Measurements from ENCODE around the gene GPR101. TPM values are rescaled to one million over a fixed set of nuclear protein-coding genes. Genes with fewer than 3 reads are reported as not detected.

GPR101 gene
- total and polyA plus RNA-seq, 2 of the 4 experiments (the other 2 are of a cell fraction), result not detected

- H3K4ac ChIP-seq (ENCODE audit: low read depth, low read length), result no peak overlapping the region
- H3K14ac ChIP-seq (replicated peaks; ENCODE audit: low read depth, low read length), result no peak overlapping the region
- no peak overlapping the region for H3K4me2 ChIP-seq (ENCODE audit: low read depth, low read length)
- H2BK20ac ChIP-seq (ENCODE audit: low read depth, low read length), result no peak overlapping the region
- no peaks in the 10 kb centered on the region for H3K9me1 ChIP-seq (ENCODE audit: insufficient read depth, low read length)
- dilution Hi-C loops (cut with HindIII; ENCODE audit: low sequenced_read_pairs, unreplicated experiment), result no loop called here
- no peak overlapping the region for H4K8ac ChIP-seq (ENCODE audit: low read depth in 2 of 2, low read length in 2 of 2)
- no peak overlapping the region for H2BK120ac ChIP-seq (ENCODE audit: low read depth, low read length)
- H2AK9ac ChIP-seq (replicated peaks; ENCODE audit: low read depth, low read length, poor library complexity), result no peak overlapping the region
- ChIA-PET POLR2A (ENCODE audit: unreplicated experiment) (no interaction called here), CTCF (interaction anchor here (1.3 kb wide), 1 partner anchor 27 kb away, joined by 4 read pairs; no protein-coding TSS in a partner anchor)
- H3K79me1 ChIP-seq (ENCODE audit: low read depth in 1 of 2, low read length in 2 of 2), result no peaks in the 10 kb centered on the region
- no peak overlapping the region for H3K18ac ChIP-seq (ENCODE audit: low read depth, low read length)
- no TSS peak for BruUV-seq (replicated peaks)
- no peak for ATAC-seq (ENCODE audit: low read depth)
- peaks cover 6% of the 10 kb centered on the region for H3K27me3 ChIP-seq (ENCODE audit: control insufficient read depth, insufficient read depth, low read length)
- H2BK15ac ChIP-seq (ENCODE audit: low read depth, low read length), result no peak overlapping the region
- no CpG with 5 or more reads among the region's 5 CpGs for WGBS, 2 experiments (ENCODE audit: extremely low coverage in 2 of 2, insufficient read length in 1 of 2)
- in situ Hi-C loops (cut with MboI; ENCODE audit: low sequenced_read_pairs), result no loop called here
- H2AK5ac ChIP-seq (ENCODE audit: low read depth, low read length), result no peak overlapping the region
- no peak for TF ChIP-seq MXI1 (IDR thresholded peaks at IDR 0.05; ENCODE audit: borderline replicate concordance, low read depth, low read length)
- no peak for TF ChIP-seq RCOR1 (IDR thresholded peaks at IDR 0.05; ENCODE audit: insufficient replicate concordance, low read length)
- no peak for TF ChIP-seq FOS (IDR thresholded peaks at IDR 0.05; ENCODE audit: low read depth, low read length)
- TF ChIP-seq RFX5 (IDR thresholded peaks at IDR 0.05; ENCODE audit: low read depth, low read length), result no peak
- no peak for TF ChIP-seq POLR2A (IDR thresholded peaks at IDR 0.05; ENCODE audit: low read depth, low read length)
- TF ChIP-seq CEBPB (IDR thresholded peaks at IDR 0.05; ENCODE audit: low read depth, low read length), result no peak
- TF ChIP-seq MAZ (IDR thresholded peaks at IDR 0.05; ENCODE audit: borderline replicate concordance, low read depth, low read length), result no peak
- TF ChIP-seq CHD1 (IDR thresholded peaks at IDR 0.05; ENCODE audit: low read depth, low read length), result no peak
- TF ChIP-seq ELK1 (IDR thresholded peaks at IDR 0.05; ENCODE audit: borderline replicate concordance, low read depth, low read length), result no peak
- TF ChIP-seq SMC3 (IDR thresholded peaks at IDR 0.05; ENCODE audit: low read depth, low read length), result no peak
- TF ChIP-seq MAFK (IDR thresholded peaks at IDR 0.05; ENCODE audit: low read depth, low read length), result no peak
- no peak for TF ChIP-seq RAD21 (IDR thresholded peaks at IDR 0.05; ENCODE audit: low read length)
- no peak for TF ChIP-seq BHLHE40 (IDR thresholded peaks at IDR 0.05; ENCODE audit: low read depth, low read length)
- no peak for TF ChIP-seq NFE2L2 (IDR thresholded peaks at IDR 0.05; ENCODE audit: low read depth, low read length)
- TF ChIP-seq, protein P1, sequence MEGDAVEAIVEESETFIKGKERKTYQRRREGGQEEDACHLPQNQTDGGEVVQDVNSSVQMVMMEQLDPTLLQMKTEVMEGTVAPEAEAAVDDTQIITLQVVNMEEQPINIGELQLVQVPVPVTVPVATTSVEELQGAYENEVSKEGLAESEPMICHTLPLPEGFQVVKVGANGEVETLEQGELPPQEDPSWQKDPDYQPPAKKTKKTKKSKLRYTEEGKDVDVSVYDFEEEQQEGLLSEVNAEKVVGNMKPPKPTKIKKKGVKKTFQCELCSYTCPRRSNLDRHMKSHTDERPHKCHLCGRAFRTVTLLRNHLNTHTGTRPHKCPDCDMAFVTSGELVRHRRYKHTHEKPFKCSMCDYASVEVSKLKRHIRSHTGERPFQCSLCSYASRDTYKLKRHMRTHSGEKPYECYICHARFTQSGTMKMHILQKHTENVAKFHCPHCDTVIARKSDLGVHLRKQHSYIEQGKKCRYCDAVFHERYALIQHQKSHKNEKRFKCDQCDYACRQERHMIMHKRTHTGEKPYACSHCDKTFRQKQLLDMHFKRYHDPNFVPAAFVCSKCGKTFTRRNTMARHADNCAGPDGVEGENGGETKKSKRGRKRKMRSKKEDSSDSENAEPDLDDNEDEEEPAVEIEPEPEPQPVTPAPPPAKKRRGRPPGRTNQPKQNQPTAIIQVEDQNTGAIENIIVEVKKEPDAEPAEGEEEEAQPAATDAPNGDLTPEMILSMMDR (conservative IDR thresholded peaks at IDR 0.05; ENCODE audit: low read depth, low read length), result no peak
- no peak for TF ChIP-seq USF2 (IDR thresholded peaks at IDR 0.05; ENCODE audit: low read depth, low read length)
- H3K27ac ChIP-seq (ENCODE audit: insufficient read depth, low read length), result no peak overlapping the region
- H3K36me3 ChIP-seq (ENCODE audit: control insufficient read depth, insufficient read depth, low read length), result no peaks in the 10 kb centered on the region
- H4K20me1 ChIP-seq (ENCODE audit: insufficient read depth, low read length), result no peaks in the 10 kb centered on the region
- DNase-seq, result no peak
- H4K5ac ChIP-seq (ENCODE audit: low read depth, low read length), result no peak overlapping the region
- H3K4me1 ChIP-seq (ENCODE audit: control insufficient read depth, insufficient read depth, low read length), result no peaks in the 10 kb centered on the region
- H3K9ac ChIP-seq (ENCODE audit: low read depth, low read length), result no peak overlapping the region
- H2AFZ ChIP-seq (replicated peaks; ENCODE audit: low read length, poor library complexity), result no peak overlapping the region
- H3K4me3 ChIP-seq (ENCODE audit: insufficient read depth, low read depth, low read length), result no peak overlapping the region
- peaks cover 3% of the 10 kb centered on the region; the same call in 1 of the 2 replicates for H3K9me3 ChIP-seq (ENCODE audit: control insufficient read depth, insufficient read depth, low read length)
- no peak overlapping the region for H2BK5ac ChIP-seq (ENCODE audit: low read depth, low read length, poor library complexity, severe bottlenecking)
- H3K23ac ChIP-seq (ENCODE audit: low read depth, low read length), result no peak overlapping the region
- H4K91ac ChIP-seq (ENCODE audit: insufficient read depth, low read depth, low read length), result no peak overlapping the region
- no peak overlapping the region for H3K56ac ChIP-seq (ENCODE audit: extremely low read depth, insufficient read depth, low read length)
- intact Hi-C loops (cut with micrococcal nuclease), result no loop called here
Measured at GRCh38 chrX:137025930-137026329, 7.9 kb downstream of the GPR101 start.
